ENCODE measurements around the gene SORBS1.

SORBS1 gene

GRCh38 chr10:95506056-95506737, 55.0 kb downstream of the SORBS1 start (continued):
- TF ChIP-seq SALL2 (tag by site-specific recombination; IDR thresholded peaks at IDR 0.05; ENCODE audit: borderline replicate concordance) = no peak

GRCh38 chr10:95505641-95506040, 55.5 kb downstream of the SORBS1 start:
- H3K9me3 ChIP-seq (ENCODE audit: control insufficient read depth, insufficient read depth, low read depth, low read length) = no peaks in the 10 kb centered on the region
- ChIA-PET POLR2A (no interaction called here), CTCF (interaction anchor here (0.5 to 1.1 kb wide), 2 partner anchors 12 to 45 kb away, joined by 3 read pairs; no protein-coding TSS in a partner anchor)
- peaks cover 10% of the 10 kb centered on the region; the same call in 1 of the 2 replicates for H3K4me1 ChIP-seq (ENCODE audit: control insufficient read depth, insufficient read depth, low read length)
- no peak overlapping the region for H3K27ac ChIP-seq (ENCODE audit: extremely low read depth, low read depth, low read length)
- H3K4me3 ChIP-seq (ENCODE audit: low read depth, low read length) = no peak overlapping the region
- TF ChIP-seq ZNF223 (tag by site-specific recombination; IDR thresholded peaks at IDR 0.05) (no peak), ZNF521 (tag by site-specific recombination; IDR thresholded peaks at IDR 0.05) (no peak), ZSCAN4 (tag by site-specific recombination; IDR thresholded peaks at IDR 0.05) (no peak), ZNF24 (tag by site-specific recombination; IDR thresholded peaks at IDR 0.05) (no peak), ZNF530 (tag by site-specific recombination; IDR thresholded peaks at IDR 0.05; ENCODE audit: low read depth) (no peak), ZNF121 (tag by site-specific recombination; IDR thresholded peaks at IDR 0.05) (no peak), PRDM10 (tag by site-specific recombination; IDR thresholded peaks at IDR 0.05) (no peak), ZNF404 (tag by site-specific recombination; IDR thresholded peaks at IDR 0.05) (no peak), ZNF830 (tag by site-specific recombination; IDR thresholded peaks at IDR 0.05; ENCODE audit: low read depth) (no peak), YY2 (tag by site-specific recombination; IDR thresholded peaks at IDR 0.05) (no peak), ZFP69B (tag by site-specific recombination; IDR thresholded peaks at IDR 0.05) (no peak), RBAK (tag by site-specific recombination; IDR thresholded peaks at IDR 0.05) (no peak), ZNF155 (tag by site-specific recombination; IDR thresholded peaks at IDR 0.05) (no peak), ZBTB48 (tag by site-specific recombination; IDR thresholded peaks at IDR 0.05) (no peak), ZFHX2 (tag by site-specific recombination; conservative IDR thresholded peaks at IDR 0.05) (no peak), ZNF514 (tag by site-specific recombination; IDR thresholded peaks at IDR 0.05) (no peak)
- H3K36me3 ChIP-seq (ENCODE audit: control insufficient read depth in 2 of 2, insufficient read depth in 1 of 2, low read length in 2 of 2) = no peaks in the 10 kb centered on the region

- H3K27ac ChIP-seq (ENCODE audit: extremely low read depth, low read depth, low read length) = no peak overlapping the region
- ChIA-PET POLR2A (no interaction called here), CTCF (interaction anchor here (0.5 to 2.0 kb wide), 3 partner anchors 13 to 59 kb away, joined by 3 to 4 read pairs (median 3); no protein-coding TSS in a partner anchor)
- peaks cover 15% of the 10 kb centered on the region; the same call in 1 of the 2 replicates for H3K4me1 ChIP-seq (ENCODE audit: control insufficient read depth, insufficient read depth, low read length)
- TF ChIP-seq ZFHX2 (tag by site-specific recombination; conservative IDR thresholded peaks at IDR 0.05) (peak; percentile 77), EGR2 (tag by site-specific recombination; IDR thresholded peaks at IDR 0.05; ENCODE audit: low read depth) (peak; percentile 67), ZNF530 (tag by site-specific recombination; IDR thresholded peaks at IDR 0.05; ENCODE audit: low read depth) (no peak)
- H3K36me3 ChIP-seq (ENCODE audit: control insufficient read depth in 2 of 2, insufficient read depth in 1 of 2, low read length in 2 of 2) = no peaks in the 10 kb centered on the region
- H3K4me3 ChIP-seq (ENCODE audit: low read depth, low read length) = no peak overlapping the region
- H3K9me3 ChIP-seq (ENCODE audit: control insufficient read depth, insufficient read depth, low read depth, low read length) = no peaks in the 10 kb centered on the region
These were observed 56.0 kb downstream of the SORBS1 start for GRCh38 chr10:95505084-95505610.

Data from HEK293 (cell line).